ENCODE measurements around the gene MBD3. TPM values are rescaled to one million over a fixed set of nuclear protein-coding genes. Genes with fewer than 3 reads are reported as not detected.
A peak's percentile ranks its signal among the peaks of the same experiment; 100 is the strongest.

The MBD3 gene
- total RNA-seq, 4 donors from 2014 or later, result 71.1 to 100 (median 78.3) TPM

- no peak for DNase-seq (ENCODE audit: low spot score)
- TF ChIP-seq CTCF (IDR thresholded peaks at IDR 0.05), result no peak
- no peak for ATAC-seq (ENCODE audit: low FRiP score)
Measured at GRCh38 chr19:1599460-1599846, 6.8 kb upstream of the MBD3 start.

- ATAC-seq (ENCODE audit: low FRiP score) (no peak), DNase-seq (ENCODE audit: low spot score) (no peak)
- no peak for TF ChIP-seq CTCF (IDR thresholded peaks at IDR 0.05)
Measured at GRCh38 chr19:1598777-1599459, 6.3 kb upstream of the MBD3 start.

- no peak for ATAC-seq (ENCODE audit: low FRiP score)
- no peak for DNase-seq (ENCODE audit: low spot score)
- no peak for TF ChIP-seq CTCF (IDR thresholded peaks at IDR 0.05)
Measured at GRCh38 chr19:1593501-1593772, 772 bp upstream of the MBD3 start.

- TF ChIP-seq CTCF (IDR thresholded peaks at IDR 0.05), result no peak
- ATAC-seq (ENCODE audit: low FRiP score), result peak; percentile 85
- peak; percentile 42 for DNase-seq (ENCODE audit: low spot score)
Measured at GRCh38 chr19:1592024-1592754, 476 bp downstream of the MBD3 start.

GRCh38 chr19:1591421-1592023 is 1.1 kb downstream of the MBD3 start:
- no peak for TF ChIP-seq CTCF (IDR thresholded peaks at IDR 0.05)
- DNase-seq (ENCODE audit: low spot score) (no peak), ATAC-seq (ENCODE audit: low FRiP score) (no peak)

- TF ChIP-seq CTCF (IDR thresholded peaks at IDR 0.05), result no peak
- ATAC-seq (ENCODE audit: low FRiP score), result no peak
- DNase-seq (ENCODE audit: low spot score), result no peak
Measured at GRCh38 chr19:1590641-1591397, 1.8 kb downstream of the MBD3 start.

Data from omental fat pad (tissue), 4 donors.